Measurements from ENCODE around the gene SPINK14.

DNA sequence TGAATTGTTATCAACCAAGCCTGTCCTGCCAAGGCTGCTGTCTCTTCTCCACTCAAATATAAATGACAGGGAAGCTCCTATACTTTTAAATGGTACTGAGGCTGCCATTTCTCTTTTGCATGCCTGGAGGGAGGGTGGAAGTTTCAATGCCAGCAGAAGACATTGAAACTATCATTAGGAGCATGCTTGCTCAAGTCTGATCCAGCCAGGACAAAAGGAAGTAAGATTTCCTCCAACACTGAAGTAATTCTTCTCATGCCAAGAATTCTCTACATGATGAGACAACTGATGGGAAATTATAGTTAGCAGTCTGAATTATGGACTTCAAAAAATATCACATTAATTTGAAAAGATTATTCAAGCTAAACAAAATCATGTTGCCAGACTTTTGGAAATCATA lies 39.9 kb downstream of the SPINK14 start:
- no peak for TF ChIP-seq POLR2A (IDR thresholded peaks at IDR 0.05; ENCODE audit: extremely low read depth, insufficient read length)
- TF ChIP-seq, protein P1, sequence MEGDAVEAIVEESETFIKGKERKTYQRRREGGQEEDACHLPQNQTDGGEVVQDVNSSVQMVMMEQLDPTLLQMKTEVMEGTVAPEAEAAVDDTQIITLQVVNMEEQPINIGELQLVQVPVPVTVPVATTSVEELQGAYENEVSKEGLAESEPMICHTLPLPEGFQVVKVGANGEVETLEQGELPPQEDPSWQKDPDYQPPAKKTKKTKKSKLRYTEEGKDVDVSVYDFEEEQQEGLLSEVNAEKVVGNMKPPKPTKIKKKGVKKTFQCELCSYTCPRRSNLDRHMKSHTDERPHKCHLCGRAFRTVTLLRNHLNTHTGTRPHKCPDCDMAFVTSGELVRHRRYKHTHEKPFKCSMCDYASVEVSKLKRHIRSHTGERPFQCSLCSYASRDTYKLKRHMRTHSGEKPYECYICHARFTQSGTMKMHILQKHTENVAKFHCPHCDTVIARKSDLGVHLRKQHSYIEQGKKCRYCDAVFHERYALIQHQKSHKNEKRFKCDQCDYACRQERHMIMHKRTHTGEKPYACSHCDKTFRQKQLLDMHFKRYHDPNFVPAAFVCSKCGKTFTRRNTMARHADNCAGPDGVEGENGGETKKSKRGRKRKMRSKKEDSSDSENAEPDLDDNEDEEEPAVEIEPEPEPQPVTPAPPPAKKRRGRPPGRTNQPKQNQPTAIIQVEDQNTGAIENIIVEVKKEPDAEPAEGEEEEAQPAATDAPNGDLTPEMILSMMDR (IDR thresholded peaks at IDR 0.05; ENCODE audit: low read depth, low read length): no peak
